GM12891 (cell line): ENCODE measurements around the gene SLC38A3.

Experiments
- PAX5 ChIP-seq: IDR thresholded peaks from 2 replicates; pipeline ENCODE4 v1.6.1; 2011; ENCODE audit warnings: low read length, moderate library complexity, mild to moderate bottlenecking; ENCODE audit not compliant: insufficient read depth, severe bottlenecking
- POLR2A ChIP-seq: IDR thresholded peaks from 2 replicates; pipeline ENCODE4 v1.6.1; 2011; ENCODE audit warnings: low read depth, low read length, control low read depth
- POLR2AphosphoS5 ChIP-seq: IDR thresholded peaks from 2 replicates; pipeline ENCODE4 v1.6.1; 2011; ENCODE audit warnings: low read depth, low read length, control low read depth
- POU2F2 ChIP-seq: IDR thresholded peaks from 2 replicates; pipeline ENCODE4 v1.6.1; 2011; ENCODE audit warnings: low read depth, mild to moderate bottlenecking, control low read depth, low read length, moderate library complexity
- SPI1 ChIP-seq: IDR thresholded peaks from 2 replicates; pipeline ENCODE4 v1.6.1; 2011; ENCODE audit warnings: low read depth, low read length, control low read depth
- TAF1 ChIP-seq: IDR thresholded peaks from 2 replicates; pipeline ENCODE4 v1.6.1; 2011; ENCODE audit warnings: low read depth, low read length, control low read depth

DNA sequence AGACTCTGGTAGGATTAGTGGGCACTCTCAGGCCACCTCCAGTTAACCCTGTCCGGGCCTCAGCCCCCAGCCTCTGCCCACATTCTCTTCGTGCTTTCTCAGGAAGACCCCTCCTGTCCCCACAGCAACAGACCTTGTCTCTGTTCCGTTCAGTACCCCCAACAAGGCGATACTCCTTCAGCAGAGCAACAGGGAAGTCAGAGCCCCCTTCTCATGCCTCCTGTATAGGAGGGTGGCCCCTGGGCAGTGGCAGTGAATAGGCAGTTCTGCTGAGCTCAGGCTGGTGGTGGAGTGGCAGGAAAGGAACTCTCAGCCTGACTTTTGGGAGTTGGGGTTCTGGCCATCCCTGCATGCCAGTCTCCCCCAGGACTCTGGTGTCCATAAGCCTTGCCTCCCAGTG lies 64.4 kb downstream of the SLC38A3 start:
- TF ChIP-seq POLR2AphosphoS5 (no peak), POLR2A (no peak), POU2F2 (no peak), TAF1 (no peak), SPI1 (no peak), PAX5 (no peak)
